ENCODE data around the gene ADAMTS12. TPM values are rescaled to one million over a fixed set of nuclear protein-coding genes. Genes with fewer than 3 reads are reported as not detected.

The ADAMTS12 gene
- total RNA-seq, 1 experiment from 2014 or later: not detected

DNA sequence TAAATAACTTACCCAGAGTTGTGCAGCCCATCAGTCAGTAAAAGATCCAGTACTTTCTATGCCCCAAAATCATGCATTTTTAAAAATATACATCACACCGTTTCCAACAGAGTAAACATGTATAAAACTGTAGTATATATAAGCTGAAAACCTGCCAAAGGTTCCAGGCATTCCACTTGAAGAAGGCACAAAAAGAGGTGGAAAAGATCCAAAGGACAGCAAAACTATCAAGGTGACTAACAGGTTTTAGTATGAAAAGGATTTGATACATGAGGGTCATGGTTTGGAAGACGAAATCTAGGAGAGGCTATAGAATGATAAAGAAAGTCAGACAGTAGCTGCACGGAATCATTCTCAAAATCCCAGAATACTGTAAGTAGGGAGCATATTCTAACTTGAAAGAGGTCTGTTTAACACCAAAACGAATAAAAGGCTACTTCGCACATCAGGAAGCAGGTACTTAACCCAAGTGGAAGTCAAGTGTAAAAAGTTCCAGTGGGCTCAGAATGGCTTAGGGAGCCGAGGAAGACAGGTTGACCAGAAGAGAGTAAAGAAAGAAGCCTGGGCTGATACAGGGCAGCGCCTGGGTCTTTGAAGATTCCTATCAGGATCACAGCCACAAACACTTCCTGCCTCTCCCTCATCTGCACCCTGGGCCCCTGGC, 207.2 kb downstream of the ADAMTS12 start:
- Histone ChIP-seq H3K27me3 (ENCODE audit: low read length) (no peaks in the 10 kb centered on the region), H2AFZ (ENCODE audit: low read length) (no peak overlapping the region), H3K9me2 (replicated peaks; ENCODE audit: insufficient read depth, low read length) (no peaks in the 10 kb centered on the region), H3K79me2 (ENCODE audit: low read length) (no peaks in the 10 kb centered on the region), H4K20me1 (ENCODE audit: insufficient read depth, low read depth, low read length) (no peaks in the 10 kb centered on the region), H3K4me3 (ENCODE audit: low read length) (no peak overlapping the region), H3K4me2 (ENCODE audit: low read depth, low read length, poor library complexity, severe bottlenecking) (no peak overlapping the region), H3K36me3 (ENCODE audit: insufficient read depth, low read length) (no peaks in the 10 kb centered on the region), H3K27ac (ENCODE audit: low read length) (no peak overlapping the region), H3K9me3 (ENCODE audit: low read length) (no peaks in the 10 kb centered on the region), H3K9ac (ENCODE audit: low read length) (no peak overlapping the region), H3K4me1 (ENCODE audit: low read length) (no peaks in the 10 kb centered on the region)
- no peak for DNase-seq

- H3K4me2 ChIP-seq (ENCODE audit: low read depth, low read length, poor library complexity, severe bottlenecking): no peak overlapping the region
- no peaks in the 10 kb centered on the region for H4K20me1 ChIP-seq (ENCODE audit: insufficient read depth, low read depth, low read length)
- no peak overlapping the region for H3K4me3 ChIP-seq (ENCODE audit: low read length)
- no peak overlapping the region for H2AFZ ChIP-seq (ENCODE audit: low read length)
- DNase-seq: no peak
- H3K4me1 ChIP-seq (ENCODE audit: low read length): peaks cover 7% of the 10 kb centered on the region
- H3K9me3 ChIP-seq (ENCODE audit: low read length): no peaks in the 10 kb centered on the region
- no peaks in the 10 kb centered on the region for H3K79me2 ChIP-seq (ENCODE audit: low read length)
- no peak overlapping the region for H3K9ac ChIP-seq (ENCODE audit: low read length)
- H3K9me2 ChIP-seq (replicated peaks; ENCODE audit: insufficient read depth, low read length): no peaks in the 10 kb centered on the region
- no peaks in the 10 kb centered on the region for H3K27me3 ChIP-seq (ENCODE audit: low read length)
- H3K27ac ChIP-seq (ENCODE audit: low read length): no peak overlapping the region
- H3K36me3 ChIP-seq (ENCODE audit: insufficient read depth, low read length): no peaks in the 10 kb centered on the region
Observed at GRCh38 chr5:33679791-33680190, 212.0 kb downstream of the ADAMTS12 start.

DNA sequence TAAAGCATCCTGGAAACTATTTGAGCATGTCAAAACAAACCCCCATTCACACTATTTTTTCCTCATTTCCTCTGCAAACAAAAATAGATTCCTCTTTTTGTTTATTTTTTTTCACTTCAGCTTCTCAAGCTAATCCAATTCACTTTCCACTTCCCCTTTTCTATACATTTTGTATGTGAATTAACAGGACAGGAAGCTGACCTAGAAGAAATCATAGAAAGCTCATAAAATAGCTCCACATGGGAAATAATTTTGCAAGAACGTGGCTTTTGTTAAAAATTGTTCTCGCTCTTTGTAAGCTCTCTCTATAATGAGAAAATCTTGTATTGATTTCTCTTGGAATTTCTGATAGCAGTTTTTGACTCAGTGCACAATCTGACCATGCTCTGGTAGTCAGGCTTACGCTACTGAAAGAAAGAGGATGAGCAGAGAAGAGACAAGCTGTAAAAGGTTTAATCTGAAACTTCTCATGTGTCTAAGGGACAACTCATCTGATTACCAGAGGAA, 215.8 kb downstream of the ADAMTS12 start:
- Histone ChIP-seq H3K9me3 (ENCODE audit: low read length) (no peaks in the 10 kb centered on the region), H3K27ac (ENCODE audit: low read length) (no peak overlapping the region), H3K9ac (ENCODE audit: low read length) (no peak overlapping the region), H3K27me3 (ENCODE audit: low read length) (no peaks in the 10 kb centered on the region), H3K9me2 (replicated peaks; ENCODE audit: insufficient read depth, low read length) (no peaks in the 10 kb centered on the region), H2AFZ (ENCODE audit: low read length) (no peak overlapping the region), H4K20me1 (ENCODE audit: insufficient read depth, low read depth, low read length) (no peaks in the 10 kb centered on the region), H3K4me2 (ENCODE audit: low read depth, low read length, poor library complexity, severe bottlenecking) (no peak overlapping the region), H3K4me3 (ENCODE audit: low read length) (no peak overlapping the region), H3K4me1 (ENCODE audit: low read length) (peaks cover 7% of the 10 kb centered on the region), H3K36me3 (ENCODE audit: insufficient read depth, low read length) (no peaks in the 10 kb centered on the region), H3K79me2 (ENCODE audit: low read length) (no peaks in the 10 kb centered on the region)
- DNase-seq: peak; percentile 71

DNA sequence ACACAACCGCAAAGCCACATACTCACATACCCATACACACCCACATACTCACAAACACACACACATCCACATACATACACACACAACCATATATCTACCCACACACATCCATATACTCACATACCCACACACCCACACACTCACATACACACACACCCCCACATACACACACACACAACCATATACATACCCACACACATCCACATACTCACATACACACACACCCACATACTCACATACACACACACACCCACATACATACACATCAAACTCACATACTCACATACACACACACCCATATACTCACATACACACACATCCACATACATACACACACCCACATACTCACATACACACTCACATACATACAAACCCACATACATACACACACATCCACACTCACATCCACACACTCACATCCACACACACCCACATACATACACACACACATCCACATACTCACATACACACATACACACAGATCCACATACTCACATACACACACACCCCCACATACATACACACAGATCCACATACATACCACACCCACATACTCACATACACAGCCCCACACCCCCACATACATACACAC, 220.0 kb downstream of the ADAMTS12 start:
- H3K9me2 ChIP-seq (replicated peaks; ENCODE audit: insufficient read depth, low read length): no peaks in the 10 kb centered on the region
- no peaks in the 10 kb centered on the region for H3K27me3 ChIP-seq (ENCODE audit: low read length)
- no peak for DNase-seq
- peaks cover 7% of the 10 kb centered on the region for H3K4me1 ChIP-seq (ENCODE audit: low read length)
- H3K4me3 ChIP-seq (ENCODE audit: low read length): no peak overlapping the region
- H2AFZ ChIP-seq (ENCODE audit: low read length): no peak overlapping the region
- H3K9ac ChIP-seq (ENCODE audit: low read length): no peak overlapping the region
- no peak overlapping the region for H3K4me2 ChIP-seq (ENCODE audit: low read depth, low read length, poor library complexity, severe bottlenecking)
- H3K79me2 ChIP-seq (ENCODE audit: low read length): no peaks in the 10 kb centered on the region
- no peaks in the 10 kb centered on the region for H4K20me1 ChIP-seq (ENCODE audit: insufficient read depth, low read depth, low read length)
- H3K36me3 ChIP-seq (ENCODE audit: insufficient read depth, low read length): no peaks in the 10 kb centered on the region
- H3K9me3 ChIP-seq (ENCODE audit: low read length): no peaks in the 10 kb centered on the region
- no peak overlapping the region for H3K27ac ChIP-seq (ENCODE audit: low read length)

GRCh38 chr5:33662722-33663427, 228.9 kb downstream of the ADAMTS12 start:
- DNase-seq: no peak
- Histone ChIP-seq H3K4me1 (ENCODE audit: low read length) (no peaks in the 10 kb centered on the region), H3K9ac (ENCODE audit: low read length) (no peak overlapping the region), H3K27me3 (ENCODE audit: low read length) (no peaks in the 10 kb centered on the region), H3K79me2 (ENCODE audit: low read length) (no peaks in the 10 kb centered on the region), H3K4me2 (ENCODE audit: low read depth, low read length, poor library complexity, severe bottlenecking) (no peak overlapping the region), H3K9me3 (ENCODE audit: low read length) (no peaks in the 10 kb centered on the region), H3K9me2 (replicated peaks; ENCODE audit: insufficient read depth, low read length) (no peaks in the 10 kb centered on the region), H4K20me1 (ENCODE audit: insufficient read depth, low read depth, low read length) (no peaks in the 10 kb centered on the region), H2AFZ (ENCODE audit: low read length) (no peak overlapping the region), H3K36me3 (ENCODE audit: insufficient read depth, low read length) (no peaks in the 10 kb centered on the region), H3K27ac (ENCODE audit: low read length) (no peak overlapping the region), H3K4me3 (ENCODE audit: low read length) (no peak overlapping the region)

GRCh38 chr5:33659526-33660169, 232.1 kb downstream of the ADAMTS12 start:
- Histone ChIP-seq H2AFZ (ENCODE audit: low read length) (no peak overlapping the region), H3K4me2 (ENCODE audit: low read depth, low read length, poor library complexity, severe bottlenecking) (no peak overlapping the region), H3K4me3 (ENCODE audit: low read length) (no peak overlapping the region), H3K27me3 (ENCODE audit: low read length) (no peaks in the 10 kb centered on the region), H3K4me1 (ENCODE audit: low read length) (no peaks in the 10 kb centered on the region), H3K27ac (ENCODE audit: low read length) (no peak overlapping the region), H4K20me1 (ENCODE audit: insufficient read depth, low read depth, low read length) (no peaks in the 10 kb centered on the region), H3K9me3 (ENCODE audit: low read length) (no peaks in the 10 kb centered on the region), H3K79me2 (ENCODE audit: low read length) (no peaks in the 10 kb centered on the region), H3K9me2 (replicated peaks; ENCODE audit: insufficient read depth, low read length) (no peaks in the 10 kb centered on the region), H3K36me3 (ENCODE audit: insufficient read depth, low read length) (no peaks in the 10 kb centered on the region), H3K9ac (ENCODE audit: low read length) (no peak overlapping the region)
- DNase-seq: no peak

GRCh38 chr5:33657804-33658440, 233.9 kb downstream of the ADAMTS12 start:
- H3K9me2 ChIP-seq (replicated peaks; ENCODE audit: insufficient read depth, low read length): no peaks in the 10 kb centered on the region
- no peak overlapping the region for H3K27ac ChIP-seq (ENCODE audit: low read length)
- no peak overlapping the region for H3K4me3 ChIP-seq (ENCODE audit: low read length)
- no peaks in the 10 kb centered on the region for H3K79me2 ChIP-seq (ENCODE audit: low read length)
- H4K20me1 ChIP-seq (ENCODE audit: insufficient read depth, low read depth, low read length): no peaks in the 10 kb centered on the region
- no peaks in the 10 kb centered on the region for H3K4me1 ChIP-seq (ENCODE audit: low read length)
- H3K4me2 ChIP-seq (ENCODE audit: low read depth, low read length, poor library complexity, severe bottlenecking): no peak overlapping the region
- H3K9me3 ChIP-seq (ENCODE audit: low read length): no peaks in the 10 kb centered on the region
- no peaks in the 10 kb centered on the region for H3K27me3 ChIP-seq (ENCODE audit: low read length)
- no peak overlapping the region for H2AFZ ChIP-seq (ENCODE audit: low read length)
- DNase-seq: no peak
- no peak overlapping the region for H3K9ac ChIP-seq (ENCODE audit: low read length)
- no peaks in the 10 kb centered on the region for H3K36me3 ChIP-seq (ENCODE audit: insufficient read depth, low read length)

DNA sequence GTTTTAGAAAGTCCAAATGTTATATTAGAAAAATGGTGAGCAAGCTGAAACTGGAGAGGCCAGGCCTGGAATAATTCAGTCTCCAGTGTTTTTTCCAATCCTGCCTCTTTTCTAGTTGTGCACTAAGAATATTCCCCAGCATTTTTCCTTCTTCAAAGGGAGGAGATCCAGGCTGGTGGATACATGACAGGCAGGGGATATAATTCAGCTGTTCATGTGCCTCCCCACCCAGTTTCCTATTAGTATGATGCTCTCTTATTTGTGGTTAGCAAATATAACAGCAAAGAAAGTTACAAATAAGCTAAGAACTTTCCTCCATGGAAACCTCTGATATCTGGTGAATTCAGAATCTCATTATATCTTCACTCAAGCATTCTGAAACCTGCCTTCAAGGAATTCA, 234.6 kb downstream of the ADAMTS12 start:
- DNase-seq: no peak
- no peaks in the 10 kb centered on the region for H3K79me2 ChIP-seq (ENCODE audit: low read length)

More for the DNA sequence above, 234.6 kb downstream of the ADAMTS12 start:
- Histone ChIP-seq H3K9me2 (replicated peaks; ENCODE audit: insufficient read depth, low read length) (no peaks in the 10 kb centered on the region), H3K36me3 (ENCODE audit: insufficient read depth, low read length) (no peaks in the 10 kb centered on the region), H2AFZ (ENCODE audit: low read length) (no peak overlapping the region), H3K4me2 (ENCODE audit: low read depth, low read length, poor library complexity, severe bottlenecking) (no peak overlapping the region), H4K20me1 (ENCODE audit: insufficient read depth, low read depth, low read length) (no peaks in the 10 kb centered on the region), H3K27me3 (ENCODE audit: low read length) (no peaks in the 10 kb centered on the region), H3K27ac (ENCODE audit: low read length) (no peak overlapping the region), H3K9ac (ENCODE audit: low read length) (no peak overlapping the region), H3K4me3 (ENCODE audit: low read length) (no peak overlapping the region), H3K4me1 (ENCODE audit: low read length) (no peaks in the 10 kb centered on the region), H3K9me3 (ENCODE audit: low read length) (no peaks in the 10 kb centered on the region)

All from Karpas-422 (cell line).